Measurements from ENCODE around the gene ZDHHC11B. TPM values are rescaled to one million over a fixed set of nuclear protein-coding genes. Genes with fewer than 3 reads are reported as not detected.
A peak's percentile ranks its signal among the peaks of the same experiment; 100 is the strongest.
"Not testable (repeated sequence)": the region's sequence is repeated elsewhere in the genome, so short reads cannot be mapped to it uniquely, and the experiment has no call there.

The ZDHHC11B gene
- total RNA-seq, 4 donors from 2014 or later = 2.2 to 11.7 (median 6.2) TPM

GRCh38 chr5:777756-778161, 6.8 kb downstream of the ZDHHC11B start:
- TF ChIP-seq CTCF (IDR thresholded peaks at IDR 0.05) (no peak), EP300 (IDR thresholded peaks at IDR 0.05) (no peak), POLR2A (IDR thresholded peaks at IDR 0.05; ENCODE audit: low read depth) (no peak), POLR2AphosphoS5 (IDR thresholded peaks at IDR 0.05) (no peak)
- 93% methylated on average over 36 of the region's 36 CpGs for WGBS
- Histone ChIP-seq H3K4me1 (peaks cover 6 to 42% (median 10%) of the 10 kb centered on the region in 4 donors), H3K27me3 (no peaks in the 10 kb centered on the region), H3K4me3 (no peak overlapping the region), H3K27ac (replicated peaks in 1 of 4) (no peak overlapping the region), H3K36me3 (peaks cover 0 to 18% (median 0%) of the 10 kb centered on the region in 4 donors), H3K9me3 (no peaks in the 10 kb centered on the region)
- peak; percentile 55 for DNase-seq (ENCODE audit: extremely low spot score)
- intact Hi-C loops (cut with DNase I) = no loop called here

- intact Hi-C loops (cut with DNase I) = no loop called here
- 90% methylated on average over 42 of the region's 42 CpGs for WGBS
- no peak overlapping the region for H3K4me3 ChIP-seq
- H3K36me3 ChIP-seq = peaks cover 0 to 18% (median 0%) of the 10 kb centered on the region in 4 donors
- TF ChIP-seq EP300 (IDR thresholded peaks at IDR 0.05) = no peak
- TF ChIP-seq POLR2AphosphoS5 (IDR thresholded peaks at IDR 0.05) = no peak
- TF ChIP-seq CTCF (IDR thresholded peaks at IDR 0.05) = no peak
- TF ChIP-seq POLR2A (IDR thresholded peaks at IDR 0.05; ENCODE audit: low read depth) = no peak
- DNase-seq (ENCODE audit: extremely low spot score) = peak; percentile 87
- H3K9me3 ChIP-seq = no peaks in the 10 kb centered on the region
- H3K27me3 ChIP-seq = no peaks in the 10 kb centered on the region
- no peak overlapping the region for H3K27ac ChIP-seq (replicated peaks in 1 of 4)
- peaks cover 6 to 48% (median 13%) of the 10 kb centered on the region in 4 donors for H3K4me1 ChIP-seq
Measured at GRCh38 chr5:776862-777711, 7.4 kb downstream of the ZDHHC11B start.

- no peak overlapping the region for H3K27ac ChIP-seq (replicated peaks in 1 of 4)
- intact Hi-C loops (cut with DNase I) = no loop called here
- H3K4me3 ChIP-seq = no peak overlapping the region
- no peak for TF ChIP-seq POLR2A (IDR thresholded peaks at IDR 0.05; ENCODE audit: low read depth)
- TF ChIP-seq CTCF (IDR thresholded peaks at IDR 0.05) = no peak
- no peak for TF ChIP-seq EP300 (IDR thresholded peaks at IDR 0.05)
- no peak for TF ChIP-seq POLR2AphosphoS5 (IDR thresholded peaks at IDR 0.05)
- WGBS = 87% methylated on average over 19 of the region's 20 CpGs
- peak; percentile 50 for DNase-seq (ENCODE audit: extremely low spot score)
- peaks cover 6 to 48% (median 13%) of the 10 kb centered on the region in 4 donors for H3K4me1 ChIP-seq
- no peaks in the 10 kb centered on the region for H3K27me3 ChIP-seq
- H3K36me3 ChIP-seq = peaks cover 0 to 18% (median 0%) of the 10 kb centered on the region in 4 donors
- no peaks in the 10 kb centered on the region for H3K9me3 ChIP-seq
Measured at GRCh38 chr5:775961-776861, 8.3 kb downstream of the ZDHHC11B start.

GRCh38 chr5:775595-775960, 9.0 kb downstream of the ZDHHC11B start:
- intact Hi-C loops (cut with DNase I); H3K27ac ChIP-seq (replicated peaks in 1 of 4); H3K4me3 ChIP-seq; H3K27me3 ChIP-seq; H3K9me3 ChIP-seq: not testable (repeated sequence)
- H3K4me1 ChIP-seq = peaks cover 6 to 48% (median 13%) of the 10 kb centered on the region in 4 donors
- 91% methylated on average over 9 of the region's 9 CpGs for WGBS
- peak; percentile 86 for DNase-seq (ENCODE audit: extremely low spot score)
- H3K36me3 ChIP-seq = peaks cover 0 to 18% (median 0%) of the 10 kb centered on the region in 4 donors

- DNase-seq (ENCODE audit: extremely low spot score) = peak; percentile 68
- Histone ChIP-seq H3K36me3 (peaks cover 0 to 18% (median 0%) of the 10 kb centered on the region in 4 donors), H3K4me1 (peaks cover 6 to 48% (median 13%) of the 10 kb centered on the region in 4 donors)
- intact Hi-C loops (cut with DNase I); H3K4me3 ChIP-seq; H3K27me3 ChIP-seq; H3K27ac ChIP-seq (replicated peaks in 1 of 4); H3K9me3 ChIP-seq: not testable (repeated sequence)
- WGBS = 89% methylated on average over 18 of the region's 18 CpGs
Measured at GRCh38 chr5:774854-775505, 9.5 kb downstream of the ZDHHC11B start.

GRCh38 chr5:774304-774703, 10.2 kb downstream of the ZDHHC11B start:
- H3K9me3 ChIP-seq; intact Hi-C loops (cut with DNase I); H3K4me3 ChIP-seq; H3K27ac ChIP-seq (replicated peaks in 1 of 4); H3K27me3 ChIP-seq: not testable (repeated sequence)
- 80% methylated on average over 6 of the region's 6 CpGs for WGBS
- peaks cover 6 to 48% (median 13%) of the 10 kb centered on the region in 4 donors for H3K4me1 ChIP-seq
- peaks cover 0 to 18% (median 0%) of the 10 kb centered on the region in 4 donors for H3K36me3 ChIP-seq
- DNase-seq (ENCODE audit: extremely low spot score) = peak; percentile 82

All from esophagus muscularis mucosa (tissue), 4 donors.